GM21367 (cell line): ENCODE data around the gene NDUFA1.
"Not testable (repeated sequence)": the region's sequence is repeated elsewhere in the genome, so short reads cannot be mapped to it uniquely, and the experiment has no call there.

ENCODE experiments used
- ATAC-seq: cut with Tn5 transposase; IDR thresholded peaks from one replicate; pipeline ENCODE4 v1.9.1; 2021; ENCODE audit not compliant: unreplicated experiment

Gene NDUFA1

GRCh38 chrX:119899125-119899524, 27.5 kb downstream of the NDUFA1 start:
- no peak for ATAC-seq

GRCh38 chrX:119900976-119901375, 29.3 kb downstream of the NDUFA1 start:
- no peak for ATAC-seq

- no peak for ATAC-seq
These were observed 44.7 kb downstream of the NDUFA1 start for GRCh38 chrX:119916310-119916709.

GRCh38 chrX:119917877-119918276, 46.2 kb downstream of the NDUFA1 start:
- ATAC-seq, result no peak

- ATAC-seq, result no peak
These were observed 48.4 kb downstream of the NDUFA1 start for GRCh38 chrX:119919835-119920585.

- ATAC-seq, result not testable (repeated sequence)
These were observed 50.8 kb downstream of the NDUFA1 start for GRCh38 chrX:119922391-119922790.
